ENCODE measurements around the gene LMBR1L. TPM values are rescaled to one million over a fixed set of nuclear protein-coding genes. Genes with fewer than 3 reads are reported as not detected.

LMBR1L gene, protein sequence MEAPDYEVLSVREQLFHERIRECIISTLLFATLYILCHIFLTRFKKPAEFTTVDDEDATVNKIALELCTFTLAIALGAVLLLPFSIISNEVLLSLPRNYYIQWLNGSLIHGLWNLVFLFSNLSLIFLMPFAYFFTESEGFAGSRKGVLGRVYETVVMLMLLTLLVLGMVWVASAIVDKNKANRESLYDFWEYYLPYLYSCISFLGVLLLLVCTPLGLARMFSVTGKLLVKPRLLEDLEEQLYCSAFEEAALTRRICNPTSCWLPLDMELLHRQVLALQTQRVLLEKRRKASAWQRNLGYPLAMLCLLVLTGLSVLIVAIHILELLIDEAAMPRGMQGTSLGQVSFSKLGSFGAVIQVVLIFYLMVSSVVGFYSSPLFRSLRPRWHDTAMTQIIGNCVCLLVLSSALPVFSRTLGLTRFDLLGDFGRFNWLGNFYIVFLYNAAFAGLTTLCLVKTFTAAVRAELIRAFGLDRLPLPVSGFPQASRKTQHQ
- total RNA-seq (ENCODE audit: low replicate concordance), result 47.4 and 52.5 TPM in 2 replicates

DNA sequence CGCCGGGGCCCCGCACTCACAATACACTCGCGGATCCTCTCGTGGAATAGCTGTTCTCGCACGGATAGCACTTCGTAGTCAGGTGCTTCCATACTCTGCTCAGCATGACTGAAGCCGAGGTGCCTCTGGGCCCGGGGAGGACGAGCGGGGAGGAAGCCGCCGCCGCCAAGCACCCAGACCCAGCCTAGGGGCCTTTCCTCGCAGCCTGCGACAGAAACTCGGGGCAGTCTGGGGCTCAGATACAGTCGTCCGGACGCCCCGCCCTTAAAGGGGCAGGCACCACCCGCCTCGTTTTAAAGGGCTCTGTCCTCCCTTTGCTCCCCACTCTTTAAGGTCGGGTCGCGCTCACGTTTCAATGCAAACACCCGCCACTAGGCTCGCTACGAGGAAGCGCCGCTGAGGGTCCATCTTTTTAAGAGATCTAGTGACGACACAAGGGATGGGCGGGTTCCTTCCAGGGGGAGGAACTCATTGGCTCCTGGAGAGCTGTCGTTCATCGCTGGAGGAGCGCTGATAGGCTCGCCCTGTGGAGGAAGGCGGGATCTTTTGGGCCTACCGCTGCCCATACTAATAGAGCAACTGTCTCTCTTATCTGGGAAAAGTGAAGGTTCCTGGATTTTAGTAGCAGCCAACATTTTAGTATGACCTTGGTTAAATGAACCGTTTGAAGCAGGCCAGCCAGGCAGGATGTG is at the start of gene LMBR1L:
Gene LMBR1L (minus strand): TSS at position 384 of the 692 bp plus-strand sequence. CDS start 292 bp downstream, at position 92.

DNA sequence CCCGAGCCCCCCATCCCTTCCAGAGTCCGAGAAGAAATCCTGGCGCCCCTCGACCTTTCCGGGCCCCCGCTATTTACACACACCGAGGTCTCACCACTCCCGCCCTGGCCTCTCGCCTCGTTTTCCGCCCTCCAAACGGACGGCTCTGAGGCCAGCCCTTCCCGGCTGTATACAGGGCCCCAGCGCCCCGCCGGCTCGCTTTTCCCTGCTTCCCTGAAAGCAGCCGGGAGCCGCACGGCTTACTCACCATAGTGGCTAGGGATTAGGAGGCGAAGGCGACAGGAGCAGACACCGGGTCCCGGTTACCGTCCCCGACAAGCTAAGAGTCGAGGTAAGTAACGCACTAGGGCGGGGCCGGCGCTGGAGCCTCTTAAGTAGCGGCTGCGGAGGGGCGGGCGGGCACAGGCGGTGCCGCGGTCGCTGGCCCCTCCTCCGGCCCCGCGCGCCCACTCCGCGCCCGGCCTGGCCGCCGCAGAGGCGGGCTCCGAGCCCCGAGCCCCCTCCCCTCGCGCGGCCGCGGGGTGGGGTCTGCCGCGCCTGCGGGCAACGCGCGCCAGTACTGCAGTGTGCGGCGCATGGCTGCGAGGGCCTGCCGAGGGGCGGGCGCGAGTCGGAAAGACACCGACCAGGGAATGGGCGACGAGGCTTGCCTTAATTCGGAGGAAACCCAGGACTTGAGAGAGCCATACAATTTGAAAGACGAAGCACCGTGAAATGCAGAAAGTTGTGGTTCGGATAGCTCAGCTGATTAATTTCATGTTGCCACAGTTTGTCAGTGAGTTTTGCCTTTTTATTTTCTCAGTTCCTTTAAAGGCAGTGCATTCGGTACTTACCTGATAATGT is 20.6 kb upstream of the LMBR1L start, which contains the start of gene TUBA1B:
Gene TUBA1B (minus strand): TSS at position 345 of the 843 bp plus-strand sequence. CDS start 95 bp downstream, at position 250.

DNA sequence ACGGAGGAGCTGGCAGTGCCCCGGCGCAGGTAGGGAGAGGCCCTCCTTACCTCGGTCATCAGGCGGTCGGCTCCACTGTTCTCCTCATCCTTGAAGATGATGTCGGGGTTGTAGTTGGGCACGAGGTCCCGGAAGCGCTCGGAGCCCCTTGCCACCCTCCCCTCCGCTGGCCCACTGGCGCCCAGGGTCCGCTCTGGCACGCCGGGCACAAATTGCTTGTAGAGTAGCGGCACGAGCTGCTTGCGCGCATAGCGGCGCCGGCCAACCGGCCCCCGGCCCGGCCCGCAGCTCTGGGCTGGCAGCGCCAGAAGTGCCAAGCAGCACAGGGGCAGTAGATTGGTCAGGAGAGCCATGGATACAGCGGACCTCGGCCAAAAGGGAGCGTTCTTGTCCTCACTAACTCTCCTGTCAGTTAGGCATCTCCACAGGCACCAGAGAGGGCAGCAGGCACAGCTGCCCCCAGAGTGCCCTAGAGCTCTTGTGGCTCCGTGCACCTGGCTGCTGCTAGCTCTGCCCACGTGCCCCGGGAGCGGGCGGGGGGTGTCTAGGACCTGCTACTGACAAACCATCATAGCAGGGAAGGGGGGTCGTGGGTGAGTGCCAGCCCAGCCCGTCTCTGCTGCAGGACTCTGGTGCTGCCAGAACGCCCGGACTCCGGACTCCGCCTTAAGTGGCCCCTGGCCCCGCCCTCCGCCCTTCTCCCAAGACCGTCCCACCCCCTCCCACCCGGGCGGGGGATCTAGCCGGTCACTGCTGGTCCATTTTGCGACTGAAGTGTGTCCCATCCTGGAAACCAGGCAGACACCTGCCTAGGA is 16.3 kb downstream of the LMBR1L start, which contains the start of gene DHH:
Gene DHH (minus strand): TSS at position 642 of the 815 bp plus-strand sequence. CDS start 289 bp downstream, at position 353.

DNA sequence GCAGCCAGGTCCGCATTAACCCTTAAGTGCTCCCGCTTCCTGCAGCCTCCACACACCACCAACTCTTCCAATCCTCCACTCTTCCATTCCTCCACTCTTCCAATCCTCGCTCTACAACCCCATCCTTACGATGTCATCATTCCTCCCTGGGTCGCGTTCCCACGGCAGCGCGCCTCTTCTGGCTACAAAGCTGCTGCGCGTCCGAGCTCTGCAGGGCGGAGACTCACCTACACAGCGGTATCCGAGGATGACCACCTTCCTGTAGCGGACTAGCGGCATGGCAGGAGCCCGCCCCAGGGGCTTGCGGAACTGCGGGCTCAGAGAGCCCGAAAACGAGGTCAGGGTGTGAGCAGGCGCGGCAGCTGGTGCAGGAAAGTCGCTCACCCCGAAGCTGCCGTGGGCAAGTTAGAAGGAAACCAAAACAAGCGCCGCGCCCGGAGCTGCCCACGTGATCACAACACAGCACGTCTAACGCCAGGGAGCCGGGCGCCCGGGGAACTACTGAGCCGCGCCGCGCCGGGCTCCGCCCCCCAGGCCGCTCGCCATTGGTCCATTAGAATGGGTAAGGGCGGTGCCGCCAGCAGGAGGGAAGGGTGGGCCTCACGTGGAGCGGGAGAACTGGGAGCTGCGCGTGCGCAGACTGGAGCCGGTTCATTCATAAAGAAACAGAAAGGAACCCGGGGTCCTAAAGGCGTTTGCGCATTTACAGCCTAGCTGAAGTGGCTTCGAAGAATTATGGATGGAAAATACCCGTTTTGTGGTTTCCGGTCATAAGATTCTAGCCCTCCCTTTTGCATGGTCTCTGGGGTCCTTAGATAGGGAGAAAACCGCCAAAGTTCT is 40.9 kb downstream of the LMBR1L start, which contains the start of gene RHEBL1:
Gene RHEBL1 (minus strand): TSS at position 473 of the 840 bp plus-strand sequence. CDS start 194 bp downstream, at position 279.

DNA sequence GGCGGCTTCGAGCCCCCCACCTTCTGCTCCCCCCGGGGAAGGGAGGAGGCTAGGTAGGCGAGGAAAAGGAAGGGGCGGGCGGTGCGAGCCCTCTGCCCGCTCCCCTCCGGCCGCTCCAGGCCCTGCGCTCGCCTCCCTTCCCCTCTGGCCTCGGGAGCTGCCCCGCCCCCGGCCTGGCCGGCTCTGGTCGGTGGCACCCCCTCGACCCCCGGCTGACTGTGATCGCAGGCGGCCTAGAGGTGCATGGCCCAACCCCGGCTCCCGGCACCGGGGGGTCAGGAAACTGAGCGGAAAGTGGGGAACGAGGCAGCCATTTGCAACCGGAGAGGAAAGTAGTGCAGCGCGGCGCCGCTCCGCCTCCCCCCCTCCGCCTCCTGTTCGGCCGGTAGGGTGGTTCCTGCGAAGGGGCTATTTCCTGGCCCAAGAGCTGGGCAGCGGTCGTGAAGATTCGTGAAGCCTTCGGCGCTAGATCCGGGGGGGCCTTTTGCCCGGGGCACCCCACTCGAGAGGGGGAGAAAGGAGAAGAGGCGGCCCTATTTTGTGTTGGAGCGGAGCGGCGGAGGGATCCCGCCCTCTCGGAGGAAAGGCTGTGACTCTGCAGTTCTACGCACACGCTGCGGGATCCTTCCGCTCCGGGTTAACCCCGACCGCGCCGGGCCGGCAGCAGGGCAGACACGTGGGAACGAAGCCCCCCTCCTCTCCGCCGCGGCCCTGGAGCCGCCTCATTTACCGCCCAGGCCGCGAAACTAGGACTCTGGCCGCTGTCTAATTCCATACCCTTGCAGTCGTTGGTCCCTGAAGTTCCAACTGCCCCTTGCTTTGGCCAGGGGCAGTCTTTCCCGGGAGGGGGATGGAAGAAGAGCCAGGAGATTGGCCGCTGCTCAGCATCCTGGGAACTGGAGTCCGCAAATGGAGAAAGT is 50.1 kb downstream of the LMBR1L start, which contains the start of gene KMT2D:
Gene KMT2D (minus strand): TSS at position 558 of the 920 bp plus-strand sequence. CDS start 5,470 bp downstream, outside the sequence.

Other genes starting within 250 kb of the LMBR1L start
- 5.6 TPM in 1 of 2 replicates, not detected in the other for gene RND1, start 245.0 kb downstream of the LMBR1L start, total RNA-seq (ENCODE audit: low replicate concordance)
- 12.8 and 28.0 TPM in 2 replicates for gene FKBP11, start 185.4 kb downstream of the LMBR1L start, total RNA-seq (ENCODE audit: low replicate concordance)
- gene ARF3, start 153.4 kb downstream of the LMBR1L start, total RNA-seq (ENCODE audit: low replicate concordance), result 35.8 and 47.6 TPM in 2 replicates
- 0.08 TPM in 1 of 2 replicates, not detected in the other for gene WNT10B, start 139.1 kb downstream of the LMBR1L start, total RNA-seq (ENCODE audit: low replicate concordance)
- not detected in 2 replicates for gene WNT1, start 132.5 kb downstream of the LMBR1L start, total RNA-seq (ENCODE audit: low replicate concordance)
- gene DDN, start 111.5 kb downstream of the LMBR1L start, total RNA-seq (ENCODE audit: low replicate concordance), result 0.08 TPM in 1 of 2 replicates, not detected in the other
- gene PRKAG1, start 92.1 kb downstream of the LMBR1L start, total RNA-seq (ENCODE audit: low replicate concordance), result 73.9 and 74.9 TPM in 2 replicates
- gene KMT2D, start 50.1 kb downstream of the LMBR1L start, total RNA-seq (ENCODE audit: low replicate concordance), result 17.6 and 19.0 TPM in 2 replicates
- gene RHEBL1, start 40.9 kb downstream of the LMBR1L start, total RNA-seq (ENCODE audit: low replicate concordance), result 0.59 and 0.60 TPM in 2 replicates
- gene DHH, start 16.0 kb downstream of the LMBR1L start, total RNA-seq (ENCODE audit: low replicate concordance), result 0.08 TPM in 1 of 2 replicates, not detected in the other
- gene TUBA1B, start 20.5 kb upstream of the LMBR1L start, total RNA-seq (ENCODE audit: low replicate concordance), result 873 and 1,458 TPM in 2 replicates
- 464 and 1,003 TPM in 2 replicates for gene TUBA1A, start 78.2 kb upstream of the LMBR1L start, total RNA-seq (ENCODE audit: low replicate concordance)
- gene TUBA1C, start 154.2 kb upstream of the LMBR1L start, total RNA-seq (ENCODE audit: low replicate concordance), result 104 and 205 TPM in 2 replicates
- 0.35 and 1.5 TPM in 2 replicates for gene PRPH, start 184.3 kb upstream of the LMBR1L start, total RNA-seq (ENCODE audit: low replicate concordance)
- gene TROAP, start 212.4 kb upstream of the LMBR1L start, total RNA-seq (ENCODE audit: low replicate concordance), result 0.12 and 6.1 TPM in 2 replicates
- gene C1QL4, start 226.3 kb upstream of the LMBR1L start, total RNA-seq (ENCODE audit: low replicate concordance), result 0.45 TPM in 1 of 2 replicates, not detected in the other
- under 0.01 and 5.9 TPM in 2 replicates for gene DNAJC22, start 236.0 kb upstream of the LMBR1L start, total RNA-seq (ENCODE audit: low replicate concordance)

Measured in smooth muscle cell of the coronary artery (primary cell).